Suprapubic skin (tissue), 4 donors: ENCODE data around the gene SCN1B.

Experiments used
- CTCF ChIP-seq, 2 donors: fragments of 200-600 bp in 1 of 2; fragments of 450-650 bp in 1 of 2; sonication (generic) in 1 of 2; IDR thresholded peaks; one replicate each; pipeline ENCODE4 v1.5.1; 2016 to 2019; ENCODE audit warnings: antibody characterized with exemption in 2 of 2, mild to moderate bottlenecking in 1 of 2, moderate library complexity in 1 of 2
- EP300 ChIP-seq: sonication (generic); formaldehyde crosslinking; IDR thresholded peaks from one replicate; pipeline ENCODE4 v1.6.1; 2017; ENCODE audit warnings: antibody characterized with exemption
- POLR2A ChIP-seq, 2 donors: fragments of 450-650 bp; IDR thresholded peaks; one replicate each; pipeline ENCODE4 v1.6.1; 2017; ENCODE audit warnings: antibody characterized with exemption in 2 of 2, mild to moderate bottlenecking in 2 of 2, moderate library complexity in 2 of 2
- POLR2AphosphoS5 ChIP-seq, 3 donors: sonication (generic); formaldehyde crosslinking; IDR thresholded peaks; one replicate each; pipeline ENCODE4 v1.6.1; 2017; ENCODE audit warnings: antibody characterized with exemption in 3 of 3

GRCh38 chr19:35086455-35086854, 56.2 kb downstream of the SCN1B start:
- TF ChIP-seq CTCF (IDR thresholded peaks at IDR 0.05) (no peak), POLR2A (IDR thresholded peaks at IDR 0.05) (no peak), POLR2AphosphoS5 (IDR thresholded peaks at IDR 0.05) (no peak), EP300 (no peak)
